ENCODE data around the gene EFEMP2. TPM values are rescaled to one million over a fixed set of nuclear protein-coding genes. Genes with fewer than 3 reads are reported as not detected.

Gene EFEMP2
- total RNA-seq, 1 experiment from 2014 or later = 26.2 TPM

GRCh38 chr11:65859812-65860277 lies 12.8 kb downstream of the EFEMP2 start:
- Histone ChIP-seq H3K27me3 (ENCODE audit: insufficient read depth, low read length) (no peaks in the 10 kb centered on the region), H2BK12ac (ENCODE audit: insufficient read length, low read depth, low read length) (no peak overlapping the region), H2BK120ac (ENCODE audit: low read depth, low read length, poor library complexity, severe bottlenecking) (peak overlapping the region; percentile 76), H3K79me2 (ENCODE audit: insufficient read depth, low read length) (peaks cover 14% of the 10 kb centered on the region; the same call in 1 of the 2 replicates), H3T11ph (ENCODE audit: low read length) (peak overlapping the region; percentile 9), H3K4me2 (ENCODE audit: insufficient read depth, insufficient read length, low read length) (peak overlapping the region; percentile 92), H3K4me1 (ENCODE audit: insufficient read depth, low read length) (no peaks in the 10 kb centered on the region), H2AFZ (ENCODE audit: low read length) (no peak overlapping the region), H3K9ac (ENCODE audit: extremely low read depth, insufficient read length, low read length) (peak overlapping the region; percentile 81), H3K56ac (ENCODE audit: insufficient read length, low read depth, low read length) (no peak overlapping the region), H3K23ac (ENCODE audit: insufficient read length, low read depth, low read length) (no peak overlapping the region), H3K79me1 (ENCODE audit: insufficient read depth, low read depth, low read length, poor library complexity, severe bottlenecking) (peaks cover 3% of the 10 kb centered on the region), H3K14ac (ENCODE audit: insufficient read depth, low read length) (peak overlapping the region; percentile 98), H3K9me3 (ENCODE audit: control insufficient read depth, low read depth, low read length) (no peaks in the 10 kb centered on the region), H3K18ac (ENCODE audit: insufficient read length, low read depth, low read length) (peak overlapping the region; percentile 94), H4K5ac (ENCODE audit: insufficient read length, low read depth, low read length) (peak overlapping the region; percentile 63), H3K27ac (ENCODE audit: insufficient read length, low read depth, low read length) (peak overlapping the region; percentile 83), H2AK5ac (ENCODE audit: insufficient read length, low read length) (no peak overlapping the region), H2BK5ac (ENCODE audit: insufficient read length, low read length) (peak overlapping the region; percentile 65), H4K8ac (replicated peaks; ENCODE audit: insufficient read length, low read depth, low read length) (no peak overlapping the region), H3K4ac (ENCODE audit: low read depth, low read length) (peak overlapping the region; percentile 61; the same call in 1 of the 2 replicates), H2BK15ac (ENCODE audit: low read depth, low read length) (no peak overlapping the region), H2BK20ac (ENCODE audit: low read depth, low read length, poor library complexity, severe bottlenecking) (no peak overlapping the region), H4K91ac (ENCODE audit: insufficient read length, low read depth, low read length) (peak overlapping the region; percentile 27), H4K20me1 (ENCODE audit: control insufficient read depth, insufficient read depth, insufficient read length) (peaks cover 2% of the 10 kb centered on the region), H3K23me2 (ENCODE audit: insufficient read length, low read depth, low read length, poor library complexity, severe bottlenecking) (peaks cover 25% of the 10 kb centered on the region)
- Mint-ChIP-seq H3K4me1 (peaks cover 29% of the 10 kb centered on the region in 2 experiments), H3K27ac (peak overlapping the region; percentile 96 to 99 (median 98)), H3K27me3 (ENCODE audit: low read depth) (no peaks in the 10 kb centered on the region), H3K9me3 (peaks cover 0 to 3% of the 10 kb centered on the region in 2 experiments; a peak in 1 of 5 replicates), H3K36me3 (ENCODE audit: insufficient read depth in 1 of 3, low read depth in 3 of 3) (peaks cover 38 to 51% (median 49%) of the 10 kb centered on the region in 3 experiments), H3K4me3 (peak overlapping the region; percentile 78 to 93)
- no peak for DNase-seq
- TF ChIP-seq CTCF (conservative IDR thresholded peaks at IDR 0.05) = no peak
- WGBS (ENCODE audit: extremely low coverage, insufficient read length, low lambda C conversion rate) = no CpG with 5 or more reads among the region's 16 CpGs

All from H9 (cell line).